CD4-positive, alpha-beta T cell (primary cell): ENCODE results near the gene RGL2. TPM values are rescaled to one million over a fixed set of nuclear protein-coding genes. Genes with fewer than 3 reads are reported as not detected.

Experiments used
- ATAC-seq: fragments of 200-7000 bp; cut with Tn5 transposase; one replicate; pipeline ENCODE4 v1.10.0; 2022; ENCODE audit warnings: mild to moderate bottlenecking; ENCODE audit not compliant: poor library complexity
- CTCF ChIA-PET: fragments of 350-600 bp; sonication (Branson Sonifier 250); formaldehyde crosslinking; loops from one replicate; lab custom pipeline; 2021; ENCODE audit warnings: antibody characterized with exemption, inconsistent platforms; lab: Charles Lee
- POLR2A ChIA-PET: fragments of 350-600 bp; sonication (Branson Sonifier 250); formaldehyde crosslinking; loops from one replicate; lab custom pipeline; 2021; ENCODE audit warnings: antibody characterized with exemption, inconsistent platforms; lab: Charles Lee
- DNase-seq, 14 experiments: peaks; one replicate each; pipeline ENCODE4 v3.0.0-alpha.2; 2013 to 2020; ENCODE audit warnings: mixed read lengths in 2 of 14
- H3K27ac ChIP-seq, 2 donors: one replicate each; pipeline versions ENCODE4 v1.5.1 to v1.7.0; 2013; ENCODE audit warnings: low read length in 2 of 2, low read depth in 1 of 2, mild to moderate bottlenecking in 1 of 2
- H3K27me3 ChIP-seq, 2 experiments: 1 replicate in 1 of 2; 2 replicates in 1 of 2; pipeline versions ENCODE4 v1.6.1 to v1.7.0; 2013; ENCODE audit warnings: low read length in 2 of 2, control low read depth in 1 of 2, mild to moderate bottlenecking in 1 of 2, moderate library complexity in 1 of 2; ENCODE audit not compliant: insufficient read depth in 2 of 2, control insufficient read depth in 1 of 2
- H3K36me3 ChIP-seq: one replicate; pipeline ENCODE4 v1.6.1; 2013; ENCODE audit warnings: low read length, control low read depth; ENCODE audit not compliant: insufficient read depth
- H3K4me1 ChIP-seq: one replicate; pipeline ENCODE4 v1.6.1; 2013; ENCODE audit warnings: low read length, control low read depth; ENCODE audit not compliant: insufficient read depth
- H3K4me3 ChIP-seq: one replicate; pipeline ENCODE4 v1.5.1; 2013; ENCODE audit warnings: mild to moderate bottlenecking, low read length, moderate library complexity
- H3K9me3 ChIP-seq, 2 experiments: 1 replicate in 1 of 2; 2 replicates in 1 of 2; pipeline versions ENCODE4 v1.6.1 to v1.7.0; 2013; ENCODE audit warnings: low read length in 2 of 2, mild to moderate bottlenecking in 2 of 2, control low read depth in 1 of 2, moderate library complexity in 1 of 2; ENCODE audit not compliant: control insufficient read depth in 1 of 2, insufficient read depth in 1 of 2
- H3K27ac Mint-ChIP-seq: one replicate; pipeline ENCODE4 v1.8.0; 2020; ENCODE audit warnings: mixed read lengths
- H3K27me3 Mint-ChIP-seq: one replicate; pipeline ENCODE4 v1.8.0; 2021; ENCODE audit warnings: mixed read lengths
- H3K36me3 Mint-ChIP-seq: one replicate; pipeline ENCODE4 v1.8.0; 2021; ENCODE audit warnings: low read depth, mixed read lengths
- H3K4me1 Mint-ChIP-seq: one replicate; pipeline ENCODE4 v1.8.0; 2021; ENCODE audit warnings: low read depth, mixed read lengths
- H3K4me3 Mint-ChIP-seq: one replicate; pipeline ENCODE4 v1.8.0; 2020; ENCODE audit warnings: mild to moderate bottlenecking, mixed read lengths
- H3K9me3 Mint-ChIP-seq: one replicate; pipeline ENCODE4 v1.8.0; 2020; ENCODE audit warnings: mixed read lengths
- intact Hi-C, 2 experiments: fragments of 100-400 bp; cut with DNase I in 1 of 2; cut with micrococcal nuclease in 1 of 2; formaldehyde crosslinking; loops; one replicate each; pipeline versions ENCODE4 v1.15.1 to v1.9.0; 2023 to 2025; cut with DNase I, micrococcal nuclease
- total RNA-seq, 174 experiments: library from RNA in 2 of 174; stranded (reverse) in 2 of 174; gene quantifications; one replicate each; pipeline ENCODE4 v1.2.3 and lab custom pipeline; 2021 to 2026
- TF ChIP-seq, protein P1 (sequence below): fragments of 200-600 bp; IDR thresholded peaks from one replicate; pipeline ENCODE4 v1.8.0; 2022; ENCODE audit warnings: antibody characterized with exemption, mild to moderate bottlenecking

The RGL2 gene
- total RNA-seq, 2 experiments from 2014 or later: 39.2 to 39.4 TPM

DNA sequence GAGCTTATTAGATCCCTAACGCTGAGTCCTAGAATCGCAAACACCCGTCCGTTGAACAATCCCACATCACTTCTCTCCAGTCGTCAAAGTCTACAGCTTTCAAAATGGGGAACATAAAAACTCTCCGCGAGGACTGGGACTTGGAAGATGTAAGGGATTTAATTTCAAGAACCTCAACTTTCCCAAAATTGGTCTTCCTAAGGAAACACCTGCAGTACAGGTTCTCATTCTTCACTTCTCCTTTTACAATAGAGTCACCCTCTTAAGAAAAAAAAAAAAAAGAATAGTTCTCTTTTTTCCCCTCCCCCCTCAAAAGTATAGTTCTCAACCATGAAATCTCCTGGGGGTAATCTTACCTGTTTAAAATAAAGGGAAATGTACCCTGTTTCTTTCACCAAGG is 25.4 kb upstream of the RGL2 start:
- DNase-seq (no peak), ATAC-seq (no peak)
- Mint-ChIP-seq H3K4me3 (peak overlapping the region; percentile 100), H3K4me1 (peaks cover 52% of the 10 kb centered on the region), H3K9me3 (no peaks in the 10 kb centered on the region), H3K27ac (peak overlapping the region; percentile 96), H3K27me3 (no peaks in the 10 kb centered on the region), H3K36me3 (peaks cover 43% of the 10 kb centered on the region)
- Histone ChIP-seq H3K27ac (peak overlapping the region in 1 of 2 donors; percentile 92), H3K4me1 (peaks cover 39% of the 10 kb centered on the region), H3K27me3 (no peaks in the 10 kb centered on the region), H3K9me3 (no peaks in the 10 kb centered on the region), H3K4me3 (peak overlapping the region; percentile 96), H3K36me3 (peaks cover 27% of the 10 kb centered on the region)
- POLR2A ChIA-PET: no interaction called here
- TF ChIP-seq, protein P1, sequence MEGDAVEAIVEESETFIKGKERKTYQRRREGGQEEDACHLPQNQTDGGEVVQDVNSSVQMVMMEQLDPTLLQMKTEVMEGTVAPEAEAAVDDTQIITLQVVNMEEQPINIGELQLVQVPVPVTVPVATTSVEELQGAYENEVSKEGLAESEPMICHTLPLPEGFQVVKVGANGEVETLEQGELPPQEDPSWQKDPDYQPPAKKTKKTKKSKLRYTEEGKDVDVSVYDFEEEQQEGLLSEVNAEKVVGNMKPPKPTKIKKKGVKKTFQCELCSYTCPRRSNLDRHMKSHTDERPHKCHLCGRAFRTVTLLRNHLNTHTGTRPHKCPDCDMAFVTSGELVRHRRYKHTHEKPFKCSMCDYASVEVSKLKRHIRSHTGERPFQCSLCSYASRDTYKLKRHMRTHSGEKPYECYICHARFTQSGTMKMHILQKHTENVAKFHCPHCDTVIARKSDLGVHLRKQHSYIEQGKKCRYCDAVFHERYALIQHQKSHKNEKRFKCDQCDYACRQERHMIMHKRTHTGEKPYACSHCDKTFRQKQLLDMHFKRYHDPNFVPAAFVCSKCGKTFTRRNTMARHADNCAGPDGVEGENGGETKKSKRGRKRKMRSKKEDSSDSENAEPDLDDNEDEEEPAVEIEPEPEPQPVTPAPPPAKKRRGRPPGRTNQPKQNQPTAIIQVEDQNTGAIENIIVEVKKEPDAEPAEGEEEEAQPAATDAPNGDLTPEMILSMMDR: no peak
- intact Hi-C loops: no loop called here
- CTCF ChIA-PET: interaction anchor here (0.7 kb wide), 1 partner anchor 43 kb away, joined by 3 read pairs; no protein-coding TSS in a partner anchor

- Histone ChIP-seq H3K27ac (peak overlapping the region; percentile 77 to 92), H3K4me1 (peaks cover 44% of the 10 kb centered on the region), H3K4me3 (peak overlapping the region; percentile 96), H3K9me3 (no peaks in the 10 kb centered on the region), H3K36me3 (peaks cover 32% of the 10 kb centered on the region), H3K27me3 (no peaks in the 10 kb centered on the region)
- no peak for ATAC-seq
- no peaks in the 10 kb centered on the region for H3K9me3 Mint-ChIP-seq
- peaks cover 57% of the 10 kb centered on the region for H3K4me1 Mint-ChIP-seq
- H3K27me3 Mint-ChIP-seq: no peaks in the 10 kb centered on the region
- CTCF ChIA-PET: no interaction called here
- peak overlapping the region; percentile 100 for H3K4me3 Mint-ChIP-seq
- TF ChIP-seq, protein P1: no peak
- intact Hi-C loops: loop anchor here (1.0 kb wide), 2 partner anchors 21 to 68 kb away; partner anchors contain the start of gene KIFC1 (in 2 of the 2)
- POLR2A ChIA-PET: no interaction called here
- peaks cover 49% of the 10 kb centered on the region for H3K36me3 Mint-ChIP-seq
- peak overlapping the region; percentile 96 for H3K27ac Mint-ChIP-seq
- peak in 1 of 14 experiments; percentile 41 for DNase-seq
These were observed 24.8 kb upstream of the RGL2 start for GRCh38 chr6:33323623-33323948.

DNA sequence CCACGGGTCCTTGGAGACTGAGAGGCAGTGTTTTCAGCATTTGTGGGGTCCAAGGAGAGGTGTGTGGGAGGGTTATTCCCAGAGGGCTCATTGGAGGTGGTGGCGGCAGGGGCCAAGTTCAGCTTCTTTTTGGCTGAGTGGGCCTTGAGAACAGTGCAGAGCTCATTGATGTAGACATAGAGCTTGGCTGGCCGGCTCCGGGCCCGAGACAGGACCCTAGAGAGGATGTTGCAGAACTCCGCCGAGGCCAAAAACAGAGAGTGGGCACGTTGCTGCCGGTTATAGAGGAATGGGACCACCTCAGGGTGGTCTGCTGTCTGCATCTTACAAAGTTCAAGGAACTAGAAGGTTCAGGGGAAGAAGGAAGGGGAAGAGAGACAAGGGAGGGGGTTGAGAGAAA is 22.5 kb upstream of the RGL2 start:
- peaks cover 36% of the 10 kb centered on the region for H3K36me3 ChIP-seq
- H3K4me1 ChIP-seq: peaks cover 64% of the 10 kb centered on the region
- ChIA-PET CTCF (interaction anchor here (0.6 kb wide), 1 partner anchor 22 kb away, joined by 3 read pairs; no protein-coding TSS in a partner anchor), POLR2A (interaction anchor here (1.1 kb wide), 1 partner anchor 32 kb away, joined by 3 read pairs; the partner anchor contains the start of gene WDR46)
- peak overlapping the region; percentile 100 for H3K4me3 Mint-ChIP-seq
- peaks cover 69% of the 10 kb centered on the region for H3K36me3 Mint-ChIP-seq
- H3K4me3 ChIP-seq: peak overlapping the region; percentile 96
- peak overlapping the region; percentile 96 for H3K27ac Mint-ChIP-seq
- ATAC-seq (no peak), DNase-seq (no peak)
- peaks cover 80% of the 10 kb centered on the region for H3K4me1 Mint-ChIP-seq
- intact Hi-C loops: no loop called here
- H3K9me3 ChIP-seq: no peaks in the 10 kb centered on the region
- no peaks in the 10 kb centered on the region for H3K27me3 Mint-ChIP-seq
- no peaks in the 10 kb centered on the region for H3K27me3 ChIP-seq
- no peaks in the 10 kb centered on the region for H3K9me3 Mint-ChIP-seq
- peak overlapping the region; percentile 13 to 77 for H3K27ac ChIP-seq
- TF ChIP-seq, protein P1: no peak
